Fibroblast of peridontal ligament (primary cell): Measurements from ENCODE around the gene ITIH2.
A peak's percentile ranks its signal among the peaks of the same experiment; 100 is the strongest.
"Not testable (repeated sequence)": the region's sequence is repeated elsewhere in the genome, so short reads cannot be mapped to it uniquely, and the experiment has no call there.

Experiments used
- DNase-seq: peaks from one replicate; pipeline ENCODE4 v3.0.0-alpha.2; 2010; ENCODE audit errors: extremely low read depth

Gene ITIH2

DNA sequence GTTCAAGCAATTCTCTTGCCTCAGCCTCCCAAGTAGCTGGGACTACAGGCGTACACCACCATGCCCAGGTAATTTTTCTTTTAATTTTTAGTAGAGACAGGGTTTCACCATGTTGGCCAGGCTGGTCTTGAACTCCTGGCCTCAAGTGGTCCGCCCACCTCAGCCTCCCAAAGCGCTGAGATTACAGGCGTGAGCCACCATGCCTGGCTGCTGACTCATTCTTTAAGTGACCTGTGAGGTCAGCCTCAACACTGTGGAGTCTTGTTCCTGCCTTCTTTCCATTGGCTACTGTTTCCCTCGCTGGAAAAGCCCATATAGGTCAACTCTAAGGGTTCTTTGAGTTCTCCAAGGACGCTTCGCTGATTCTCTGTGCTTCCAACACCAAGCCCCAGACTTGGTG, 45.5 kb downstream of the ITIH2 start:
- DNase-seq, result not testable (repeated sequence)

DNA sequence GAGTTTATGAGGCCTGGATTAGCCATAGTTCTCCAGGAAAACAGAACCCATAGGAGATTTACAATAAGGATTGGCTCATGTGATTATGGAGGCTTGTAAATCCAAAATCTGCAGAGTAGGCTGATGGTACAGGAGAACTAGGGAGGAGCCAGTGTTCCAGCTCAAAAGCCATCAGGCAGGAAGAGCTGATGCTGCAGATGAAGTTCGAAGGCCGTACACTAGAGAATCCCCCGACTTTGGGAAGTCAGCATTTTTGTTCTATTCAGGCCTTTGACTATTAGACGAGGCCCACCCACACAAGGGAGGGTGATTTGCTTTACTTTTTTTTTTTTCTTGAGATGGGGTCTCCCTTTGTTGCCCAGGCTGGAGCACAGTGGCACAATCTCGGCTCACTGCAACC, 47.1 kb downstream of the ITIH2 start:
- DNase-seq, result no peak

GRCh38 chr10:7752251-7752650, 49.1 kb downstream of the ITIH2 start:
- DNase-seq, result no peak

DNA sequence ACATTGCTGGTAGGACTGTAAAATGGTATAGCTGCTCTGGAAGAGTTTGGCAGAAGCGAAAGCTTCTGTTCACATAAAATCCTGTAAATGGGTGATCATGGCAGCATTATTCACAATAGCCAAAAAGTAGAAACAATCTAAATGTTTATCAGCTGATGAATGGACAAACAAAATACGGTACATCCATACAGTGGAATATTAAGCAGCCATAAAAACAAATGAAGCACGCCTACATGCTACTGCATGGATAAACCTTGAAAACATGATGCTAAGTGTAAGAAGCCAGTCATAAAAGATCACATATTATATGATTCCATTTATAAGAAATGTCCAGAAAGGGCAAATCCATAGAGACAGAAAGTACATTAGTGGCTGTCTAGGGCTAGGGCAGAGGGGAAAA, 52.0 kb downstream of the ITIH2 start:
- DNase-seq, result no peak

DNA sequence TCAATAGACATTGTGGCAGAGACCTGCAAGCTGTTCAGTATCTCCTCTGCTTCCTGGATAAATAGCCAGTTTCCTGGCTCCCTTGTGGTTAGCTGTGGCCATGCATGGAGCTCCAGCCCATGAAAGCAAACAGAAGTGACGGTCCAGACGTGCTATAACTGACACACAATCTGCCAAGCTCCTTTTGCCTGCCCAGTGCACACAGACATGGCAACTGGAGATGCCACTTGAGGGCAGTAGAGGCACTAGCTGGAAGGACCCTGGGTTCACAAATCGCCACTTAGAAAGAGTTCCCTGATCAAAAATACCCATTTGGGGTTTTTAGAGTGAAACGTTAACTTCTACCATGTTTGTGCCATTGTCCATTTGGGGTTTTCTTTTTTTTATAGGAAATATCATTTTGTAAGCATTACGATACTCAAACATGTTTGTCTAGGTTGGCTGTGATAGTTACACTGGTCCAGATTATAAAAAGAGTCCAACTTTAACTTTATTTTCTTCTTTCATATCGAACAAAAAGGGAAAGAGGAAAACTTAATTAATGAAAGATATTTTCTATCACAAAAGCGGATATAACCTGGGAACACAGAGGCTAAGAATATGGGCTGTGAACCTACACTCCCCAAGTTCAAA, 53.4 kb downstream of the ITIH2 start:
- DNase-seq, result peak; percentile 30

DNA sequence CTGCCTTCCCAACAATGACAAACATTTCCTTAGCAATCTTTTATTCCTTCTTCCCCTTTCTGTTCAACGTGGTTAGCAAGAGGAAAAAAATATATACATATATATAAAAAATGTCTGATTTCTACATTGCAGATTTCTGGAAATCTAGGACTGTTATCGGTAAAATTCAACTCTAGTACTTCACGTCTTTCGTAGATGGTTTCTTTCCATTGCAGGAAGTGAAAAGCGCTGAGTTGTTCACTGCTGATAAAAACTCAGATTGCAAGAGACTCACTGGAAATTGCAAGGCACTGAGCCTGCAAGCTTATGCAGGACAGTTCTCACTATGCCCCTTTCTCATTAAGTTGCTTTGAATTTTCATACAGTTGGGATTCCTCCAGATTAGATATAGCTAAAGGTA, 60.8 kb downstream of the ITIH2 start:
- no peak for DNase-seq

DNA sequence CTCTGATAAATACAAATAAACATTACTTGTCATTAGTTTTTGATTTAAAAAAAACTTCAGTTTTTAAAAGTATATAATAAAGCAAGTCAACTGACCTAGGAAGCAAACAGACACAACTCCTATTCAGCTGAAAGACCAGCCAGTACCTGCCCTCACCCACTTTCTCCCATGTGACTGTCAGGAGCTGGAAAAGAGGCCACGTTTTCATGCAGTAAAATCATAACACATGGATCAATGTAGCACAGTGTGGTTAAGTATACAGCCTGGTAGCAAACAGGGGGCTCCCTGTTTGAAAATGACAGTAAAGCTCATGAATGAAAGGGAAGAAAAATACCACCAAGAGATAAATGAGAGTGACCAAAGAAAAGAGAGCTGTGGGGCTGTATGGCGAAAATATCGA, 63.1 kb downstream of the ITIH2 start:
- DNase-seq, result no peak

GRCh38 chr10:7767209-7767608, 64.1 kb downstream of the ITIH2 start:
- peak; percentile 90 for DNase-seq

- DNase-seq, result no peak
Observed at GRCh38 chr10:7768417-7768816, 65.3 kb downstream of the ITIH2 start.

DNA sequence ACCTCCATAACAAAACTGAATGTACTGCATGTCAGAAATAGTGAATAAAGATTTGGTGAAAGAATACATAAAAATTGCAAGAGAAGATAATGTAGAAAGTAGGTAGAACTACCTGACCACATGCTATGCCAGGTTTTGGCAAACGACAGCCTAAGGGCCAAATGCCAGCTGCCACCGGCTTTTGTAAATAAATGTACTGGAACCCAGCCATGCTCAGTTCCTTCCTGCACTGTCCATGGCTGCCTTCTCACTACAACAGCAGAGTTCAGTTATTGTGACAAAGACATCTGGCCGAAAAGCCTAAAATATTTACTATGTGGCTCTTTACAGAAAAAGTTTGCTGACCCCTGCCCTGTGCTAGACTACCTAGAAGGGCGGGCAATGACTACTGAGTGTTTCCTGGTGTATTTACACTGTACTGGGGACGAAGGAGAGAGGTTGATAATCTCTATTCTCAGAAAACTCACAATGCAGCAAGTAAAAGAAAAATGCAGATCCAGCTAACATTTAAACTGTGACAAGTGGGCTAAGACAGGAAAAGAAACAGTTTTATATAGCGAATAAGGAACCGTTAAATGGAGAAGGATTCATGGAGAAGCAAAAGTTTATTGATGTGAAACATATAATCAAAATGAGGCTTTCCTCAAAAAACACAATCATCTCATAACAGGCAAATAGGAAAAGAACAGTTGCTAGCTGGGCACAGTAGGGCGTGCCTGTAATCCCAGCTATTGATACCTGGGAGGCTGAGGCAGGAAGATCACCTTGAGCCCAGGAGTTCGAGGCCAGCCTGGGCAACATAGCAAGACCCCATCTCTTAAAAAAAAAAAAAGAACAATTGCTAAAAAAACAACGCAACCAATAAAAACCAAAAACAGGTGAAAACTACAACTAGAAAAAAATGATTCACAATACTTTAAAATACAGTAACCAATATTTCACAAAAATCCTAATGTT, 71.0 kb downstream of the ITIH2 start:
- DNase-seq, result no peak

DNA sequence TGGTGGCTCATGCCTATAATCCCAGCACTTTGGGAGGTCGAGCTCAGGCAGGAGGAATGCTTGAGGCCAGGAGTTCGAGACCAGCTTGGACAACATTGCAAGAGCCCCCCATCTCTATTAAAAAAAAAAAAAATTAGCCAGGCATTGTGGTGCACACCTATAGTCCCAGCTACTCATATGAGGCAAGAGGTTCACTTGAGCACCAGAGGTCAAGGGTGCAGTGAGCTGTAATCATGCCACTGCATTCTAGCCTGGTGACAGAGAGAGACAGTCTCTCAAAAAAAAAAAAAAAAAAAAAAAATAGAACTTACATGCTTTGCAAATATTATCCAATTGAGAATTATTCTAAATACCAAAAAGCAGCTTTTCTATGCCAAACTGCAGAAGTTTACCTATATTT, 73.7 kb downstream of the ITIH2 start:
- no peak for DNase-seq

GRCh38 chr10:7782194-7782593, 79.1 kb downstream of the ITIH2 start:
- DNase-seq, result not testable (repeated sequence)

- no peak for DNase-seq
Observed at GRCh38 chr10:7786430-7786829, 83.3 kb downstream of the ITIH2 start.

- DNase-seq, result peak; percentile 31
Observed at GRCh38 chr10:7787150-7787856, 84.2 kb downstream of the ITIH2 start.

GRCh38 chr10:7787857-7788638, 84.9 kb downstream of the ITIH2 start, which contains the start of the genes ATP5F1C and KIN:
Gene ATP5F1C, plus strand, starts transcription at chr10:7788177. Its CDS starts 31 bp downstream, at chr10:7788208.
Gene KIN, minus strand, starts transcription at chr10:7787993. Its CDS starts 60 bp downstream, at chr10:7787933.
- DNase-seq, result peak; percentile 96

- peak; percentile 40 for DNase-seq
Observed at GRCh38 chr10:7788639-7789286, 85.6 kb downstream of the ITIH2 start.

GRCh38 chr10:7789390-7789789, 86.3 kb downstream of the ITIH2 start:
- DNase-seq, result peak; percentile 16

GRCh38 chr10:7792541-7792940, 89.4 kb downstream of the ITIH2 start:
- DNase-seq, result no peak

DNA sequence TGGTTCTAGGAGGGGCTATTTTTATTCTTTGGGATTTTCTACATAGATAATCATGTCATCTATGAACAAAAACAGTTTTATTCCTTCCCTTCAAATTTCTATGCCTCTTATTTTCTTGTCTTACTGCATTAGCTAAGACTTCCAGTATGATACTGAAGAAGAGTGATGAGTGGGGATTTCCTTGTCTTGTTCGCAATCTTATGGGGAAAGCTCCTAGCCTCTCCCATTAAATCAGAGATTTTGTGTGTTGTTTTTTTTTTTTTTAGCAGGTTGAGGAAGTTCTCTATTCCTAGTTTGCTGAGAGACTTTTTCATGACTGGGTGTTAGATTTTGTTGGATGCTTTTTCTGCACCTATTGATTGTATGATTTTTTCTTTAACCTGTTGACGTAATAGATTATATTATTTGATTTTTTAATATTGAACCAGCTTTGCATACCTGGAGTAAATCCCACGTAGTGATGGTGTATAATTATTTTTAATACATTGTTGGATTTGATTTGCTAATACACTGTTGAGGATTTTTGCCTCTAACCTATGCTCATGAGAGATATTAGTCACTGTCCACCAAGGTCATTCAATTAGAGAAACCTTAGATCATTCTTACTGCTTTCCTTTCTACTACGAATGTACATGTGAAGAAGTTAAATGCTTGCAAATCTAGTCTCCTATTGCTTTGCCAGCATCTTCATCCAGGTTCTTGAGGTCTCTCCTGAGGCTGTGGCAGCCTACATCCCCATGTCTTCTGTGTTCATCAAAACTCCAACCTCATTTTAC, 91.3 kb downstream of the ITIH2 start:
- no peak for DNase-seq

- peak; percentile 47 for DNase-seq
Observed at GRCh38 chr10:7795605-7796004, 92.5 kb downstream of the ITIH2 start.
